Limb (tissue), 2 donors: ENCODE results near the gene MPC1.
A peak's percentile ranks its signal among the peaks of the same experiment; 100 is the strongest.
"Not testable (repeated sequence)": the region's sequence is repeated elsewhere in the genome, so short reads cannot be mapped to it uniquely, and the experiment has no call there.

ENCODE experiments used
- DNase-seq, 2 donors: peaks; one replicate each; pipeline ENCODE4 v3.0.0-alpha.2; 2016; ENCODE audit errors: extremely low spot score in 2 of 2

MPC1 gene

DNA sequence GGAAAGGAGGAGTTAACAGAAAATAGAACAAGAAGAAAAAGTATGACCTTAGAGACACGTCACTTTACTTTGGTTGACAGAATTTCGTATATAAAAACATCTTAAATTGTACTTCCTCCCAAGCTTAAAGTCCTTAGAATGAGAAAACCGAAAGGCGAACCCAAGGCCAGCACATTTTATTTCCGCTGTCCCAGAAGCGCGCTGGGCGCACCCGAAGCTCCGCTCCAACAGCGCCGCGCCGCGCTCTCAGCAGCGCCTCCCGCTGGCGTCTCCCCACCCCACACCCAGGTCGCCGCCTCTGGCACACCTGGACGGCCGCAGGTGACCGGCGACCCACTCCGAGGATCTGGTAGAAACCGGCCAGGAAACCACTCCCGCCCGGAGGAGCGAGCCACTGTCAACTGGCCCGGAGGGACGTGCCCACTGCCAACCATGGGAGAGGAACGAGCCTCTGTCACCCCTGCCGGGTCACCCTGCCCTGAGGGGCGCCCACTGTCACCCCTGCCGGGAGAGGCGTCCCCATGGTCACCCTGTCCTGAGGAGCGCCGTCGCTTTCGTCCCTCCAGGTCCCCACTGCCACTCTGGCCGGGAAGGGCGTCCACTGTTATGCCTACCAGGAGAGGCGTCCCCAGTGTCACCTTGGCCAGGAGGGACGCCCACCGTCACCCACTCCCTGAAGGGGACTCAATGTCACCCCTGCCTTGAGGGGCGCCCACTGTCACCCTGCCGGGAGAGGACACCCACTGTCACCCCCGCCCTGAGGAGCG, 824 bp downstream of the MPC1 start:
- DNase-seq: peak; percentile 30 to 74

DNA sequence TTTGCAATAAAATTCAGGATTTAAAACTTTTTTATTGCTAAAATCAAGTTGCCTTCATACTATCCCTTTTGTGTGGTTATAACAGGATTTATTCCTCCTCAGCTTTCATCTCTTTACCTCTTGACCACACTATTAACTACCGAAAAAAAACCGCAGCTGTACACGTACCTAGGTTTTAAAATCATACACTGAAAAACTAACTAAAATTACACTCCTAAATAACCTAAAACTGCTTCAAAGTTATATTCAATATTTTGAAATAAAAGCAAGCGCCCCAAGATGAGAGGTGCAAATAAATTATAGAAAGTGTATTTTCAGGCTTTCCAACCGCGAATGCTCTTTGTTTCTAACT, 1.4 kb downstream of the MPC1 start:
- no peak for DNase-seq

GRCh38 chr6:166379800-166380199, 2.9 kb downstream of the MPC1 start:
- DNase-seq: no peak

- no peak for DNase-seq
Observed at GRCh38 chr6:166379103-166379586, 3.6 kb downstream of the MPC1 start.

DNA sequence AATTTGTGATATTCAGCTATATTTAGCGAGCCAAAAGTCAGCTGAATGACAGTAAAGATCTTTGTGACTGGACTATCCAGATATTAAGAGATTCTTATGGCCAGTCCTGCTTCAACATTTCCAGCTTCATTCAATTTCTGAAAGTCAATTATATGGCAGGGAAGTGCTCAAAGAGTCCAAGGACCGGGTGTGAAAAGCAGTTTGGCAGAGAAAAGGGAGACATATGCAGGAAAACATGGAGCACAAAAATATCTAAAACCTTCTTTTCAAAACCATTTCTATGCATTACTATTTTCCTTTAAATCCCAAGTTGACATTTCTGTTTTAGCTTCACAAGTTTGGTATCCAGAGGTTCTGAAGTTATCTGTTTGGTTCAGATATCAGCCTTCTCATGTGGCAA, 5.0 kb downstream of the MPC1 start:
- DNase-seq: no peak

DNA sequence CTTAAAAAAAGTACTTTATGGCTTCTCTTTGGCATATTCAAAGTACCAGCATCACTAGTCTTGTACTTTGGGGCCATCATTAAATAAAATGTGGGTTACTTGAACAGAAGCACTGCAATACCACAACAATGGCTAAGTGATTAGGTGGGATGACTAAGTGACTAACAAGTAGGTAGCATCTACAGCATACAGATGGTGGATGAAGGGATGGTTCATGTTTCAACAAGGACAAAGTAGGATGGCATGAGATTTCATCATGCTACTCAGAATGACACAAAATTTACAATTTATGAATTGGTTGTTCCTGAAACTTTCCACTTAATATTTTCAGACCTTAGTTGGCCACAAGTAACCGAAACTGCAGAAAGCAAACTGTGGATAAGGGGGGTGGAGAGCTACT, 7.7 kb downstream of the MPC1 start:
- no peak for DNase-seq

DNA sequence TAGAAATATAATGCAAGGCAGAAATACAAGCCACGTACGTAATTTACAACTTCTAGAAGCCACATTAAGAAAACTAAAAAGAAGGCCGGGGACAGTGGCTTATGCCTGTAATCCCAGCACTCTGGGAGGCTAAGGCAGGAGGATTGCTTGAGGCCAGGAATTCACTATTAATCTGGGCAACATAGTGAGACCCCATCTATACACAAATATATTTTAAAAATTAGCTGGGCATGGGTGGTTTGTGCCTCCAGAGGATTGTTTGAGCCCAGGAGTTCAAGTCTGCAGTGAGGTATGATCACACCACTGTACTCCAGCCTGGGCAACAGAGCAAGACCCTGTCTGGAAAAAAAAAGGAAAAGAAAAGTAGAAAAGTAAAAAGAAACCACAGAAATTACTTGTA, 12.3 kb downstream of the MPC1 start:
- no peak for DNase-seq

DNA sequence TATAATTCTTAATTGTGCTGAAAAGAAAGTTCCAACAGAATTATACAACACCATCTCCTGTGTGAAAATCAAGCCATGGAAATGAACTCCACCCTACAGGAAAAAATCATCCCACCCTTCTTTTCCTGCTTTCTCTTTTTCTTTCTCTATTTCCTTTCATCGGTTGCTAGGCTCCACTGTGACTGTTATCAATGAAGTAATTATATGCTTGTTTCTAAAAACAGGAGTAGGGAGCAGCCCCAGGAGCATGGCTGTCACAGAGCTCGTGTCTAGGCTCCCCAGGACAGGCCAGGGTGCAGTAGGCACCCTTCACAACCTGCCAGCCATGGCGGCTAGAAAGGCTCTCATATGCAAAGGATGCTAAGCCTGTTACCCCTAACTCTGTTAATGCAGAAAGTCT, 13.0 kb downstream of the MPC1 start:
- no peak for DNase-seq

DNA sequence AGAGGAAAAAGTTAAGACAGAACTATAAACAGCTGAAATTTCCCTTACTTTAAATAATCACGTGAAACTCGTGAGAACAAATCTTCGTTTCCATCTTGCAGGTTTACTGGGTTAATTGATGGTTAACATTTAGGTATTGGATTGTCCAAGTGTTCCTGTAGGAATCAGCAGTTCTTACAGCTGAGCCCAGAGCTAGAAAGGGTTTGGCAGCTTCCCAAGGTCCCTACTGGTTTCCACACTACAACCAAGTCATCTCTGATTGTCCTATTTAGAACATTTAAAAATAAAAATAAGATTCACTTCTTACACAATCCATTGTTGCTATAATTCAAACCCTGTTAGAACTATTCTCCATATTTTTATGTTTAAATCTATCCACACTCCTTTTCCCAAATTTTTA, 15.8 kb downstream of the MPC1 start:
- DNase-seq: no peak

DNA sequence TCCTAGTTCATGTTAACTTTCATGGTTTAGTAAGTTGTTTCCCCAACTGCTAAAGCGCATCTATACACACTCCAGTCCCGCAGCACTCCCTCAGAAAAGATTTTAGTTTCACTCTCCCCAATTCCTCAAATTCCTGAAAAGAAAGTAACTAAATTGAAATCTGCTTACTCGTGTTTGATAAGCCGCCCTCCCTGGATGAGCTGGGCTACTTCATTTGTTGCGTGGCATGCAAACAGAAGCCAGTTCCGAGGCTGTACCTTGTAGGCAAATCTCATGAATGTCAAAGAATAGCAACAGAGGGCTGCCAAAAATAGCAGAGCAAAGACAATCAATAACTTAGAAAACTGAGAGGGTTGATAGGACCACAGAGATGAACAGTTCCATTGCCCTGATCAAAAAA, 16.9 kb downstream of the MPC1 start:
- DNase-seq: no peak

- no peak for DNase-seq
Observed at GRCh38 chr6:166365221-166365620, 17.5 kb downstream of the MPC1 start.

GRCh38 chr6:166364456-166364855, 18.3 kb downstream of the MPC1 start:
- DNase-seq: no peak

DNA sequence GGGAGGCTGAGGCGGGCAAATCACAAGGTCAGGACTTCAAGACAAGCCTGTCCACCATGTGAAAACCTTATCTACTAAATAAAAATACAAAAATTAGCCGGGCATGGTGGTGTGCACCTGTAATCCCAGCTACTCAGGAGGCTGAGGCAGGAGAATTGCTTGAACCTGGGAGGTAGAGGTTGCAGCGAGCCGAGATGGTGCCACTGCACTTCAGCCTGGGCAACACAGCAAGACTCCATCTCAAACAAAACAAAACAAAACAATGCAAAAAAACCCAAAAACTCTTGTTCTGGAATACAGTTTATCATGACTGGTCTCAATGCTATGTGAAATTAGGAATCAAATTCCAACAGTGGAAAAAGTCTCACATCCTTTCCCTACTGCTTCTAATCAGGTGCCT, 20.3 kb downstream of the MPC1 start:
- not testable (repeated sequence) for DNase-seq

GRCh38 chr6:166361077-166361429, 21.7 kb downstream of the MPC1 start:
- DNase-seq: no peak

DNA sequence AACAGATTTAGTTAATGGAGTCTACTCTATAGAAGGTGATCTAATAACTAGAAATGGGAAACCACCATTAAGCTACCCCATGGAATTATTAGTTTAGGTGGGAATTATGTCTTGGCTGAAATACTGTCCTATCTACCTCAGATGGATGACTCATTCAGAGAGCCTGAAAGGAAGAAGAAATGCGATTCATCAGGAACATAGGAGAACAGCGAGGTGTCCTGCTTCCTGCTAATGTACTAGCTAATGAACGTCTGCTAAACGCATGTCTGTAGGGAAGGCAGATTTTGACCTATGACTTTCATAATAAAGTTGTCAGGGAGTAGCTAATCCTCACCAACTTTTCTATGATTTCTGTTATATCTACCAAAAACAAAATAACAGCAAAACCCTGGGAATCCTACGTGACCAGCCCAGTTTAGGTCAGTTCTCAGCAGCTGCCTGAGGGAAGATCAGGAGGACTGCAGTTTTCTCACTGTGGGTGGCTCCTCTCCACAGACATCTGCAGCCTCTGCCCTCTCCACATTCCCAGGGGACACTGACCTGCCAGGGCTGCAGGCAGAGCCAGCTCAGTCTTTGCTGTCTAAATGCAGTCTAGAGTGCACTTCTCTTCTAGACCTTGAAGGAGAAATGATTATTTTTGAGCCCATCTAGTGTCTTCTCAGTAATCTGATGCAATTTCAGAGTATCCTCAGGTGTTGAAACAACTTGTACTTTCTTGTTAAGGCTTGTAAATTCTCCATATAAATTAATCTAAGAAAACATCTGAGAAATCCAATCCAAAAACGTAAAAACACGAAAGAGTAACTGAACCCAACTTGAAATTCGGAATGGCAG, 22.3 kb downstream of the MPC1 start:
- no peak for DNase-seq

- DNase-seq: no peak
Observed at GRCh38 chr6:166355552-166355951, 27.2 kb downstream of the MPC1 start.

DNA sequence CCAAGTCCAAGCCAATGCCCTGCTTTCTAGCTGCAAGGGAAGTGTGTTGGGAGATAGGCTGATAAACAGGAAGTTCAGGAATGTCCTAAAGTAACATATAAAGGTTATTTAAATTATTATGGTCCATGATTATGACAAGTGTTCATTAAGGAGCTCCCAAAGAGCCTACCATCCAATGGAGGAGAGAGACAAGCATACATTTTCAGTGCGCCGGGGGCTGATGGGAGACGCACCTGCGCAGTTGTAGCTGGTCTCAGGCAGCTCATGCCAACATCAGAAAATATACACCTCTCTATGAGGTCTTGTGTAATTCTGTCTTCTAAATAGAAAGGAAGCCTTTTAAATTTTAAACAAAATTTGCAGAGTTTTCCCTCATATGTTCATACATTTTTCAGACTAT, 27.8 kb downstream of the MPC1 start:
- no peak for DNase-seq

DNA sequence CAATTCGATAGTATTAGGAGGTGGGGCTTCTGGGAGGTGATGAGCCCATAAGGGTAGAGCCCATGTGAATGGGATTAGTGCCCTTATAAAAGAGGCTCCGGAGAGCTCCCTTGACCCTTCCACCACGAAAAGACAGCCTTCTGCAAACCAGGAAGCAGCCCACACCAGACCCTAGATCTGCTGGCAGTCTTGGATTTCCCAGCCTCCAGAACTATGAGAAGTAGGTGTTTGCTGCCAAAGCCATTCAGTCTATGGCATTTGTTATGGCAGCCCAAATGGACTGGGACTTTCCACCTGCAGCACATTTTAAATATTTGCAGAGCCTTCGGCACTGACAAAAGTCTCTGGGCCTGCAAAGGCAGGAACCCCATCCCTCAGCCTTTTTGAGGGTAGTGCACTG, 28.6 kb downstream of the MPC1 start:
- DNase-seq: no peak

GRCh38 chr6:166353507-166353906, 29.2 kb downstream of the MPC1 start:
- DNase-seq: no peak

DNA sequence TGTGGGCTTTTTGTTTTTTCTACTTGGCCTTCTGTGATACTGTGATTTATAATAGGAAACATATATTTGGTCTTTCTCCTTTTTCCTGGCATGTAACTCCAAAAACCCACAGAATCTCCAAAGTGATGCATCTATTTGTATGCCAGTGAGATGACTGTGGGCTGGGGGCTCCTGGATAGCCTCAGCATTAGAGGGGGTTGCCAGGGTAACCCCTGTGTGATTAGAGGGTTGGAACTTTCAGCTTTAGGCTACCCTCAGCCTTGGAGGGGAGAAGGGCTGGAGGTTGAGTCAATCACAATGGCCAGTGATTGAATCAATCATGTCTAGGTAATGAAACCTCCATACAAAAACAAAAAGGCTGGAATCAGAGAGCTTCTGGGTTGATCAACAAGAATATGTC, 29.8 kb downstream of the MPC1 start:
- no peak for DNase-seq

DNA sequence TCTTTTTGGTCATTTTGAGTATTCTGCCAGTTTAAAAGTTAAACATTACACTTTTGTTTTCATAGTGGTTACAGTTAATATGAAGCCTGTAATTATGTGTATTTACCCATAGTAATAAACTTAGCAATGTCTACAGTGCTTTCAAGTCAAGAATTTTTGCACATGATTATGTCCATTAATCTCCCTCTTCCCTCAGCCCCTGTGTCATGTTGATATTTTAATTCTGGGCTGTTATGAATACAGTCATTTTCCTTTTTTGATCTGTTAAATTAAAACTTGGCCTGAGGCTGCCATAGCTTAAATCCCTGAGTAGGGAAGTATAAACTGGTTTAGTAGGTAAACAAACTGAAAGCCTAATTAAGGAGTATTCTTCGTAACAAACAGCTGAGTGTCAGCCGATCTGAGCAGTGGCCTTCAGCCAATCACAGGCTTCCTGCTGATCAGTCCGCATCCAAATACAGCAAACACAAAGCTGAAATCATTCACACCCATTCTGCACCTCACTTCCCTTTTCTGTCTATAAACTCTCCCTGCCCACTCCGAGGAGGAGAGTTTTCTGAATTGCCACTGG, 30.9 kb downstream of the MPC1 start:
- DNase-seq: no peak

GRCh38 chr6:166348305-166348949, 34.3 kb downstream of the MPC1 start:
- DNase-seq: no peak
